ENCODE results near the gene PLD1.

DNA sequence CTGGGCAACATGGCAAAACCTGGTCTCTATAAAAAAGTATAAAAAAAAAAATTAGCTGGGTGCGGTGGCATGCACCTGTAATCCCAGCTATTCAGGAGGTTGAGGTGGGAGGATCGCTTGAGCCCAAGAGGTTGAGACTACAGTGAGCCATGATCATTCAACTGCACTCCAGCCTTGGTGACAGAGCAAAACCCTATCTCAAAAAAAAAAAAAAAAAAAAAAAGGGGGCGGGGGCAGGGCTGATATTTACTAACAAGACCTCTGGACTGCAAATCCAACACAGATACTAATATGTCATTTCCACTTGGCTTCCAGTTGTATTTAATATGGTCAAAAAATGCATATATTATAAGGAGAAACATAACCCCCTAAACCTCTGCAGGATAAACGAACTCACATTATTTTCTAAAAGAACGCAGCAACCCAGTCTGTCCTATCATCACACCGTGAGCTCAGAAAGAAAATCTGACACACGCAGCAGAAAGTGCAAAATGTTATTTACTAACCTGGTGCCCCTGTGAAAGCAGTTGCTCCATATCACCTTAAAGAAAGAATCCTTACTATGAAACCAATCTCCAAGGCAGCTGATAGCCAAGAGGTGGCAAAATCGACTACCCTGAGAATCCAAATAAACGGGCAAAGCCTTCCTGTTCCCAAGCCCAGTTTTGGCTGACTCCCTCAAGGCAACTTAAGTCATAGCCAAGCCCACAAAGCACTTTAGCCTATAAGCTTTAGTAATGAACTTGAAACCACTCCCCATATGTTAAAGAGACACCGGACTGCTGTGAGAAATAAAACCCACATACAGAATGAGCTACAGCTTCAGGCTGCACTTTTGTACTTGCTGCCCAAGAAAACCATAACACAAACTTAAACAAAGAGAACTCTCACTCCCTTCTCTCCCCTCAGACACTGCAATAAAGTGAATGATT is 39.3 kb downstream of the PLD1 start:
- TF ChIP-seq, protein P1, sequence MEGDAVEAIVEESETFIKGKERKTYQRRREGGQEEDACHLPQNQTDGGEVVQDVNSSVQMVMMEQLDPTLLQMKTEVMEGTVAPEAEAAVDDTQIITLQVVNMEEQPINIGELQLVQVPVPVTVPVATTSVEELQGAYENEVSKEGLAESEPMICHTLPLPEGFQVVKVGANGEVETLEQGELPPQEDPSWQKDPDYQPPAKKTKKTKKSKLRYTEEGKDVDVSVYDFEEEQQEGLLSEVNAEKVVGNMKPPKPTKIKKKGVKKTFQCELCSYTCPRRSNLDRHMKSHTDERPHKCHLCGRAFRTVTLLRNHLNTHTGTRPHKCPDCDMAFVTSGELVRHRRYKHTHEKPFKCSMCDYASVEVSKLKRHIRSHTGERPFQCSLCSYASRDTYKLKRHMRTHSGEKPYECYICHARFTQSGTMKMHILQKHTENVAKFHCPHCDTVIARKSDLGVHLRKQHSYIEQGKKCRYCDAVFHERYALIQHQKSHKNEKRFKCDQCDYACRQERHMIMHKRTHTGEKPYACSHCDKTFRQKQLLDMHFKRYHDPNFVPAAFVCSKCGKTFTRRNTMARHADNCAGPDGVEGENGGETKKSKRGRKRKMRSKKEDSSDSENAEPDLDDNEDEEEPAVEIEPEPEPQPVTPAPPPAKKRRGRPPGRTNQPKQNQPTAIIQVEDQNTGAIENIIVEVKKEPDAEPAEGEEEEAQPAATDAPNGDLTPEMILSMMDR (IDR thresholded peaks at IDR 0.05; ENCODE audit: low read depth, low read length): no peak
- TF ChIP-seq, protein P2, sequence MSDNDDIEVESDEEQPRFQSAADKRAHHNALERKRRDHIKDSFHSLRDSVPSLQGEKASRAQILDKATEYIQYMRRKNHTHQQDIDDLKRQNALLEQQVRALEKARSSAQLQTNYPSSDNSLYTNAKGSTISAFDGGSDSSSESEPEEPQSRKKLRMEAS (IDR thresholded peaks at IDR 0.05; ENCODE audit: low read depth, low read length): no peak

Measured in NB4 (cell line).